Suprapubic skin (tissue), 4 donors: ENCODE measurements around the gene ANKH. TPM values are rescaled to one million over a fixed set of nuclear protein-coding genes. Genes with fewer than 3 reads are reported as not detected.

Source experiments
- DNase-seq, 2 donors: peaks; one replicate each; pipeline ENCODE4 v3.0.0-alpha.2; 2019; ENCODE audit warnings: low spot score in 2 of 2
- H3K27ac ChIP-seq: fragments of 200-600 bp; sonication (generic); one replicate; pipeline ENCODE4 v1.5.1; 2019
- H3K27me3 ChIP-seq: fragments of 200-600 bp; sonication (generic); one replicate; pipeline ENCODE4 v1.5.1; 2019
- H3K36me3 ChIP-seq: fragments of 200-600 bp; sonication (generic); one replicate; pipeline ENCODE4 v1.5.1; 2019
- H3K4me1 ChIP-seq: fragments of 200-600 bp; sonication (generic); one replicate; pipeline ENCODE4 v1.5.1; 2019
- H3K4me3 ChIP-seq: fragments of 200-600 bp; sonication (generic); one replicate; pipeline ENCODE4 v1.5.1; 2019; ENCODE audit warnings: mild to moderate bottlenecking
- H3K9me3 ChIP-seq: fragments of 200-600 bp; sonication (generic); one replicate; pipeline ENCODE4 v1.5.1; 2019
- CTCF ChIP-seq, 2 donors: fragments of 200-600 bp in 1 of 2; fragments of 450-650 bp in 1 of 2; sonication (generic) in 1 of 2; IDR thresholded peaks; one replicate each; pipeline ENCODE4 v1.5.1; 2016 to 2019; ENCODE audit warnings: antibody characterized with exemption in 2 of 2, mild to moderate bottlenecking in 1 of 2, moderate library complexity in 1 of 2
- EP300 ChIP-seq: sonication (generic); formaldehyde crosslinking; IDR thresholded peaks from one replicate; pipeline ENCODE4 v1.6.1; 2017; ENCODE audit warnings: antibody characterized with exemption
- POLR2A ChIP-seq, 2 donors: fragments of 450-650 bp; IDR thresholded peaks; one replicate each; pipeline ENCODE4 v1.6.1; 2017; ENCODE audit warnings: antibody characterized with exemption in 2 of 2, mild to moderate bottlenecking in 2 of 2, moderate library complexity in 2 of 2
- POLR2AphosphoS5 ChIP-seq, 3 donors: sonication (generic); formaldehyde crosslinking; IDR thresholded peaks; one replicate each; pipeline ENCODE4 v1.6.1; 2017; ENCODE audit warnings: antibody characterized with exemption in 3 of 3
- WGBS: methylation state at CpG from one replicate; pipeline ENCODE4 v1.1.5; 2018; 5-methylcytosine and 5-hydroxymethylcytosine counted together
- total RNA-seq, 4 donors: library from RNA; depleted of rRNA; stranded (reverse); fragments of >200 nt; gene quantifications; one replicate each; pipeline ENCODE4 v1.1.0, GENCODE V29; 2016

Gene ANKH
- total RNA-seq, 4 donors from 2014 or later: 59.8 to 86.1 (median 70.4) TPM

GRCh38 chr5:14896131-14896530 lies 24.6 kb upstream of the ANKH start:
- no peaks in the 10 kb centered on the region for H3K27me3 ChIP-seq
- TF ChIP-seq EP300: no peak
- no peak for TF ChIP-seq CTCF (IDR thresholded peaks at IDR 0.05)
- TF ChIP-seq POLR2AphosphoS5 (IDR thresholded peaks at IDR 0.05): no peak
- TF ChIP-seq POLR2A (IDR thresholded peaks at IDR 0.05): no peak
- H3K4me1 ChIP-seq: peaks cover 8% of the 10 kb centered on the region
- no peak for DNase-seq
- H3K9me3 ChIP-seq: no peaks in the 10 kb centered on the region
- WGBS: 94% methylated on average over 7 of the region's 7 CpGs
- H3K27ac ChIP-seq: no peak overlapping the region
- H3K4me3 ChIP-seq: no peak overlapping the region
- H3K36me3 ChIP-seq: no peaks in the 10 kb centered on the region

DNA sequence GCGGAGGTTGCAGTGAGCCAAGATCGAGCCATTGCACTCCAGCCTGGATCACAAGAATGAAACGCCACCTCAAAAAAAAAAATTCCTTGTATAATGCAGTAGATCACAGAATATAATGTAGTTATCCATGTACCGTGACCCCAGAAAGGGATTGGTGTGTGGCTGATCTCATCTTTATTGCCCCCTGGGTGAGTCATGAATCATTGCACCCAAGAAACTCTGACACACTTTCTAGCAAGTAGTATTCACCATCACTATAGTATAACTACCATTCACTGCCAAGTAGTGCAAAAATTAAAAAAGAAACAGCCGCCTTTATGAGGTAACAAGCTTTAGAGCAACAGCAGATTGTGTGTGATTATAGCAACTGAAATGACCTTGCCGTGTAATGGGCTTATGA lies 23.7 kb upstream of the ANKH start:
- no peaks in the 10 kb centered on the region for H3K27me3 ChIP-seq
- no peak overlapping the region for H3K27ac ChIP-seq
- WGBS: 78% methylated on average over 6 of the region's 6 CpGs
- no peak overlapping the region for H3K4me3 ChIP-seq
- no peaks in the 10 kb centered on the region for H3K9me3 ChIP-seq
- peaks cover under 1% of the 10 kb centered on the region for H3K4me1 ChIP-seq
- TF ChIP-seq POLR2A (IDR thresholded peaks at IDR 0.05) (no peak), EP300 (no peak), POLR2AphosphoS5 (IDR thresholded peaks at IDR 0.05) (no peak), CTCF (IDR thresholded peaks at IDR 0.05) (no peak)
- no peak for DNase-seq
- no peaks in the 10 kb centered on the region for H3K36me3 ChIP-seq

DNA sequence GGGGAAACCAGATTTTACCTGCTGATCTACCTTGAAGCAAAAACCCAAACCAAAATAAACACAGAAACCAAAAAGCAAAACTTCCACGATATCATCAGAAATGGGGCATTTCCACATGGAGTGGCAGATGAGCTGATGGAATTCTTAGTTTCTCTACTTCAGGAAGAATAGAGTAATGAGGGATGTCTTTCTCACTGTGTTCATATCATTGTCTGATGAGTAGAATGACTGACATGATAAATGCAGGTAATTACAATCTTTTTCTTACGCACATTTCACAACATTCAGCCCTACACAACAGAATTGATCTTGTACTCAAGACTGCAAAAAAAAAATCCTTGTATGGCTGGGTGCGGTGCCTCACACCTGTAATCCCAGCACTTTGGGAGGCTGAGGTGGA lies 23.2 kb upstream of the ANKH start:
- Histone ChIP-seq H3K36me3 (no peaks in the 10 kb centered on the region), H3K27ac (no peak overlapping the region), H3K4me1 (no peaks in the 10 kb centered on the region), H3K9me3 (no peaks in the 10 kb centered on the region), H3K4me3 (no peak overlapping the region), H3K27me3 (no peaks in the 10 kb centered on the region)
- WGBS: 90% methylated on average over 3 of the region's 3 CpGs
- DNase-seq: no peak
- TF ChIP-seq POLR2A (IDR thresholded peaks at IDR 0.05) (no peak), POLR2AphosphoS5 (IDR thresholded peaks at IDR 0.05) (no peak), EP300 (no peak), CTCF (IDR thresholded peaks at IDR 0.05) (no peak)

- no peaks in the 10 kb centered on the region for H3K9me3 ChIP-seq
- no peaks in the 10 kb centered on the region for H3K4me1 ChIP-seq
- no peak for DNase-seq
- TF ChIP-seq CTCF (IDR thresholded peaks at IDR 0.05) (no peak), POLR2AphosphoS5 (IDR thresholded peaks at IDR 0.05) (no peak), POLR2A (IDR thresholded peaks at IDR 0.05) (no peak), EP300 (no peak)
- H3K36me3 ChIP-seq: no peaks in the 10 kb centered on the region
- H3K27ac ChIP-seq: no peak overlapping the region
- H3K27me3 ChIP-seq: no peaks in the 10 kb centered on the region
- H3K4me3 ChIP-seq: no peak overlapping the region
These were observed 21.8 kb upstream of the ANKH start for GRCh38 chr5:14893381-14893780.

GRCh38 chr5:14890846-14891245 lies 19.3 kb upstream of the ANKH start:
- Histone ChIP-seq H3K4me1 (no peaks in the 10 kb centered on the region), H3K27ac (no peak overlapping the region), H3K36me3 (no peaks in the 10 kb centered on the region), H3K4me3 (no peak overlapping the region), H3K9me3 (no peaks in the 10 kb centered on the region), H3K27me3 (no peaks in the 10 kb centered on the region)
- WGBS: 85% methylated on average over 5 of the region's 5 CpGs
- no peak for TF ChIP-seq POLR2A (IDR thresholded peaks at IDR 0.05)
- TF ChIP-seq POLR2AphosphoS5 (IDR thresholded peaks at IDR 0.05): no peak
- TF ChIP-seq CTCF (IDR thresholded peaks at IDR 0.05): no peak
- TF ChIP-seq EP300: no peak
- DNase-seq: no peak
